ENCODE measurements around the gene TRAPPC2L. TPM values are rescaled to one million over a fixed set of nuclear protein-coding genes. Genes with fewer than 3 reads are reported as not detected.

The TRAPPC2L gene
- total and polyA plus RNA-seq, 2 of the 13 experiments (the other 11 are each of a cell fraction or from before 2014, with no cell fraction given), result 96.3 to 107 TPM

- 0 out of 2 replicates have a peak, but pooled peaks have one; percentile 16 for TF ChIP-seq ZNF607 (CRISPR knock-in tag; IDR thresholded peaks at IDR 0.05; ENCODE audit: borderline replicate concordance)
- TF ChIP-seq, protein P1, sequence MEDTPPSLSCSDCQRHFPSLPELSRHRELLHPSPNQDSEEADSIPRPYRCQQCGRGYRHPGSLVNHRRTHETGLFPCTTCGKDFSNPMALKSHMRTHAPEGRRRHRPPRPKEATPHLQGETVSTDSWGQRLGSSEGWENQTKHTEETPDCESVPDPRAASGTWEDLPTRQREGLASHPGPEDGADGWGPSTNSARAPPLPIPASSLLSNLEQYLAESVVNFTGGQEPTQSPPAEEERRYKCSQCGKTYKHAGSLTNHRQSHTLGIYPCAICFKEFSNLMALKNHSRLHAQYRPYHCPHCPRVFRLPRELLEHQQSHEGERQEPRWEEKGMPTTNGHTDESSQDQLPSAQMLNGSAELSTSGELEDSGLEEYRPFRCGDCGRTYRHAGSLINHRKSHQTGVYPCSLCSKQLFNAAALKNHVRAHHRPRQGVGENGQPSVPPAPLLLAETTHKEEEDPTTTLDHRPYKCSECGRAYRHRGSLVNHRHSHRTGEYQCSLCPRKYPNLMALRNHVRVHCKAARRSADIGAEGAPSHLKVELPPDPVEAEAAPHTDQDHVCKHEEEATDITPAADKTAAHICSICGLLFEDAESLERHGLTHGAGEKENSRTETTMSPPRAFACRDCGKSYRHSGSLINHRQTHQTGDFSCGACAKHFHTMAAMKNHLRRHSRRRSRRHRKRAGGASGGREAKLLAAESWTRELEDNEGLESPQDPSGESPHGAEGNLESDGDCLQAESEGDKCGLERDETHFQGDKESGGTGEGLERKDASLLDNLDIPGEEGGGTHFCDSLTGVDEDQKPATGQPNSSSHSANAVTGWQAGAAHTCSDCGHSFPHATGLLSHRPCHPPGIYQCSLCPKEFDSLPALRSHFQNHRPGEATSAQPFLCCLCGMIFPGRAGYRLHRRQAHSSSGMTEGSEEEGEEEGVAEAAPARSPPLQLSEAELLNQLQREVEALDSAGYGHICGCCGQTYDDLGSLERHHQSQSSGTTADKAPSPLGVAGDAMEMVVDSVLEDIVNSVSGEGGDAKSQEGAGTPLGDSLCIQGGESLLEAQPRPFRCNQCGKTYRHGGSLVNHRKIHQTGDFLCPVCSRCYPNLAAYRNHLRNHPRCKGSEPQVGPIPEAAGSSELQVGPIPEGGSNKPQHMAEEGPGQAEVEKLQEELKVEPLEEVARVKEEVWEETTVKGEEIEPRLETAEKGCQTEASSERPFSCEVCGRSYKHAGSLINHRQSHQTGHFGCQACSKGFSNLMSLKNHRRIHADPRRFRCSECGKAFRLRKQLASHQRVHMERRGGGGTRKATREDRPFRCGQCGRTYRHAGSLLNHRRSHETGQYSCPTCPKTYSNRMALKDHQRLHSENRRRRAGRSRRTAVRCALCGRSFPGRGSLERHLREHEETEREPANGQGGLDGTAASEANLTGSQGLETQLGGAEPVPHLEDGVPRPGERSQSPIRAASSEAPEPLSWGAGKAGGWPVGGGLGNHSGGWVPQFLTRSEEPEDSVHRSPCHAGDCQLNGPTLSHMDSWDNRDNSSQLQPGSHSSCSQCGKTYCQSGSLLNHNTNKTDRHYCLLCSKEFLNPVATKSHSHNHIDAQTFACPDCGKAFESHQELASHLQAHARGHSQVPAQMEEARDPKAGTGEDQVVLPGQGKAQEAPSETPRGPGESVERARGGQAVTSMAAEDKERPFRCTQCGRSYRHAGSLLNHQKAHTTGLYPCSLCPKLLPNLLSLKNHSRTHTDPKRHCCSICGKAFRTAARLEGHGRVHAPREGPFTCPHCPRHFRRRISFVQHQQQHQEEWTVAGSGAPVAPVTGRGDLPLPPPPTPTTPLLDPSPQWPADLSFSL (CRISPR knock-in tag; IDR thresholded peaks at IDR 0.05), result no peak
- TF ChIP-seq ZNF781 (CRISPR knock-in tag; IDR thresholded peaks at IDR 0.05; ENCODE audit: borderline replicate concordance, not compliant biosample characterization), result no peak
- TF ChIP-seq ZNF343 (CRISPR knock-in tag; IDR thresholded peaks at IDR 0.05), result no peak
- 0 out of 2 replicates have a peak, but pooled peaks have one; percentile 58 for TF ChIP-seq PRMT3 (CRISPR knock-in tag; IDR thresholded peaks at IDR 0.05; ENCODE audit: borderline replicate concordance, low read depth)
- TF ChIP-seq NFIB (CRISPR knock-in tag; IDR thresholded peaks at IDR 0.05; ENCODE audit: borderline replicate concordance), result no peak
- peak; percentile 89; the same call in 1 of the 2 replicates for TF ChIP-seq ZNF704 (CRISPR knock-in tag; IDR thresholded peaks at IDR 0.05; ENCODE audit: borderline replicate concordance)
- no peak for TF ChIP-seq HNF4G (IDR thresholded peaks at IDR 0.05; ENCODE audit: borderline replicate concordance, low read depth, low read length)
- TF ChIP-seq HNF4G (CRISPR knock-in tag; IDR thresholded peaks at IDR 0.05; ENCODE audit: borderline replicate concordance, low read depth), result no peak; the same call in 1 of the 2 replicates
- TF ChIP-seq CREM (IDR thresholded peaks at IDR 0.05), result no peak
- no peak for TF ChIP-seq CREM (CRISPR knock-in tag; IDR thresholded peaks at IDR 0.05)
- peak; percentile 39; the same call in 1 of the 2 replicates for TF ChIP-seq MED1 (CRISPR knock-in tag; IDR thresholded peaks at IDR 0.05)
- TF ChIP-seq ZNF598 (CRISPR knock-in tag; IDR thresholded peaks at IDR 0.05; ENCODE audit: borderline replicate concordance), result no peak
- TF ChIP-seq ZBTB25 (CRISPR knock-in tag; IDR thresholded peaks at IDR 0.05), result no peak
- TF ChIP-seq NFKBIZ (CRISPR knock-in tag; IDR thresholded peaks at IDR 0.05), result peak; percentile 62; the same call in 1 of the 2 replicates
- TF ChIP-seq, protein P2, sequence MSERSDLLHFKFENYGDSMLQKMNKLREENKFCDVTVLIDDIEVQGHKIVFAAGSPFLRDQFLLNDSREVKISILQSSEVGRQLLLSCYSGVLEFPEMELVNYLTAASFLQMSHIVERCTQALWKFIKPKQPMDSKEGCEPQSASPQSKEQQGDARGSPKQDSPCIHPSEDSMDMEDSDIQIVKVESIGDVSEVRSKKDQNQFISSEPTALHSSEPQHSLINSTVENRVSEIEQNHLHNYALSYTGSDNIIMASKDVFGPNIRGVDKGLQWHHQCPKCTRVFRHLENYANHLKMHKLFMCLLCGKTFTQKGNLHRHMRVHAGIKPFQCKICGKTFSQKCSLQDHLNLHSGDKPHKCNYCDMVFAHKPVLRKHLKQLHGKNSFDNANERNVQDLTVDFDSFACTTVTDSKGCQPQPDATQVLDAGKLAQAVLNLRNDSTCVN (CRISPR knock-in tag; IDR thresholded peaks at IDR 0.05; ENCODE audit: borderline replicate concordance), result no peak; the same call in 1 of the 2 replicates
- no peak; the same call in 1 of the 2 replicates for TF ChIP-seq ZNF891 (CRISPR knock-in tag; IDR thresholded peaks at IDR 0.05)
- no peak for TF ChIP-seq ZNF460 (CRISPR knock-in tag; IDR thresholded peaks at IDR 0.05; ENCODE audit: borderline replicate concordance)
Observed at GRCh38 chr16:88856828-88857727, at the start of gene TRAPPC2L, which contains the start of gene GALNS (continued).

All from HepG2 (cell line).